ENCODE measurements around the gene SBF2.

The SBF2 gene

GRCh38 chr11:10109806-10110205 is 184.2 kb downstream of the SBF2 start:
- H3K27ac ChIP-seq = no peak overlapping the region
- no peaks in the 10 kb centered on the region for H3K36me3 ChIP-seq
- H3K9me3 ChIP-seq (ENCODE audit: severe bottlenecking) = no peaks in the 10 kb centered on the region
- DNase-seq = no peak
- no peak for TF ChIP-seq CTCF (IDR thresholded peaks at IDR 0.05; ENCODE audit: low read depth, low read length)
- no peaks in the 10 kb centered on the region for H3K27me3 ChIP-seq (ENCODE audit: insufficient read depth, low read depth, severe bottlenecking)
- no peak overlapping the region for H3K4me3 ChIP-seq (ENCODE audit: low read depth, low read length)

DNA sequence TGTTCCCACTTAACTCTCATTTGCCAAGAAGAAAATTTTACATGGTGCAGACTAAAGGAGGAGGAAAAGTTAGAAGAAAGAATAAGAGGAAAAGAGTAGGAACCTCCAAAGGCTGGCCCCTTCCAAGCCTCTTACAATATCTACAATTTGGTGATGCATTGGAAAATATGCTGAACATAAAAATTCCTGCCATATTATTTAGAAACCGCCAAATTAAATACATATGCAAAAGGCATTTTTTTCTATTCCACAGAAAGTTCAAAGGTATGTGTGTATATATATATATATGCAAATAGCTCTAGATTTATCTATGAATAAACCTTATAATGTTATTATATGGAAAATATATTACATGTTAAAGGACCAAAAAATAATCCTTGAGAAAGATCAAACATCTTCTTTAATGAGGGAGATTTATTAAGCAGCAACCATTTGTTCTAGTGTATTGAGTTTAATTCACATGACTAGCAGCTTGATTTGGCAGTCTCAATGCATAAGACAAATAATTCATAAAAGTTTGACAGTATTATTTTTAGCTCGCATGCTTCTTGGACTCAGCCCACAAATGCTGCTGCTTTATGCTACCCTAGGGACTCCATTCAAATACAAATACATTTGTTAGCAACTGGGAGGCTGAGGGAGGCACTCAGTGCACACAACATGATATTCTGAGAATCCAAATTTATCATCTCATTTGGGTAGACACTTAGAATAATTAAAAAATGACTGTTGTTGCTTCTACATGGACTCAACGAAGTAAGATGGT is 184.9 kb downstream of the SBF2 start:
- no peaks in the 10 kb centered on the region for H3K36me3 ChIP-seq
- no peaks in the 10 kb centered on the region for H3K27me3 ChIP-seq (ENCODE audit: insufficient read depth, low read depth, severe bottlenecking)
- no peak for DNase-seq

DNA sequence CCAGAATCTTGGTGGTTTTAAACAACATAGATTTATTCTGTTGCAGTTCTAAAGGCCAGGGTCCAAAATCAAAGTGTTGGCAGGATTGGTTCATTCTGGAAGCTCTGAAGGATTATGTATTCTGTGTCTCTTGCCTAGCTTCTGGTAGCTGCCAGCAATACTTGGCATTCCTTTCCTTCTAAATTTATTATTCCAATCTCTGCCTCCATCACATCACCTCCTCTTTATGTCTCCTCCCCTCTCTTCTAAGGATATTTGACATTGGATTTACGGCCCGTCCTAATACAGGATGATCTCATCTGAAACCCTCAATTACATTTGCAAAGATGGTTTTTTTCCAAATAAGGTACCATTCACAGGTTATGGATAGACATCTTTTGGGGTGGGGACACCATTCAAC is 186.5 kb downstream of the SBF2 start:
- Histone ChIP-seq H3K9me3 (ENCODE audit: severe bottlenecking) (no peaks in the 10 kb centered on the region), H3K27me3 (ENCODE audit: insufficient read depth, low read depth, severe bottlenecking) (no peaks in the 10 kb centered on the region), H3K4me3 (ENCODE audit: low read depth, low read length) (no peak overlapping the region), H3K36me3 (no peaks in the 10 kb centered on the region), H3K27ac (no peak overlapping the region)
- no peak for TF ChIP-seq CTCF (IDR thresholded peaks at IDR 0.05; ENCODE audit: low read depth, low read length)
- DNase-seq = no peak

More for the DNA sequence above, 184.9 kb downstream of the SBF2 start:
- Histone ChIP-seq H3K9me3 (ENCODE audit: severe bottlenecking) (no peaks in the 10 kb centered on the region), H3K27ac (no peak overlapping the region), H3K4me3 (ENCODE audit: low read depth, low read length) (no peak overlapping the region)
- TF ChIP-seq CTCF (IDR thresholded peaks at IDR 0.05; ENCODE audit: low read depth, low read length) = no peak

- H3K27me3 ChIP-seq (ENCODE audit: insufficient read depth, low read depth, severe bottlenecking) = no peaks in the 10 kb centered on the region
- H3K9me3 ChIP-seq (ENCODE audit: severe bottlenecking) = no peaks in the 10 kb centered on the region
- no peak for TF ChIP-seq CTCF (IDR thresholded peaks at IDR 0.05; ENCODE audit: low read depth, low read length)
- no peak for DNase-seq
- no peaks in the 10 kb centered on the region for H3K36me3 ChIP-seq
- H3K27ac ChIP-seq = no peak overlapping the region
- no peak overlapping the region for H3K4me3 ChIP-seq (ENCODE audit: low read depth, low read length)
Observed at GRCh38 chr11:10097615-10098014, 196.4 kb downstream of the SBF2 start.

GRCh38 chr11:10096987-10097386 is 197.0 kb downstream of the SBF2 start:
- Histone ChIP-seq H3K9me3 (ENCODE audit: severe bottlenecking) (no peaks in the 10 kb centered on the region), H3K27ac (no peak overlapping the region)

More at GRCh38 chr11:10096987-10097386, 197.0 kb downstream of the SBF2 start:
- H3K36me3 ChIP-seq = no peaks in the 10 kb centered on the region
- no peaks in the 10 kb centered on the region for H3K27me3 ChIP-seq (ENCODE audit: insufficient read depth, low read depth, severe bottlenecking)
- no peak for TF ChIP-seq CTCF (IDR thresholded peaks at IDR 0.05; ENCODE audit: low read depth, low read length)
- no peak for DNase-seq
- no peak overlapping the region for H3K4me3 ChIP-seq (ENCODE audit: low read depth, low read length)

Data from WERI-Rb-1 (cell line).